Measurements from ENCODE around the gene DEDD. TPM values are rescaled to one million over a fixed set of nuclear protein-coding genes. Genes with fewer than 3 reads are reported as not detected.

Gene DEDD
- total and polyA plus RNA-seq, 5 donors from 2014 or later: 39.5 to 46.4 (median 41.5) TPM

- peak overlapping the region; percentile 98 for H3K4me3 ChIP-seq (ENCODE audit: low read depth, low read length)
- H3K9me3 Mint-ChIP-seq: peaks cover 0 to 1% (median 0%) of the 10 kb centered on the region in 7 donors
- H3K4me1 Mint-ChIP-seq: peaks cover 22 to 49% (median 31%) of the 10 kb centered on the region in 4 donors
- no peaks in the 10 kb centered on the region for H3K9me3 ChIP-seq (ENCODE audit: control insufficient read depth in 2 of 2, low read length in 2 of 2)
- H3K36me3 Mint-ChIP-seq: peaks cover 8% of the 10 kb centered on the region
- peak overlapping the region; percentile 89 for H3K27ac ChIP-seq (ENCODE audit: insufficient read depth, low read length, poor library complexity, severe bottlenecking)
- H3K4me1 ChIP-seq (ENCODE audit: control insufficient read depth, insufficient read depth, low read length, poor library complexity, severe bottlenecking): peaks cover 40% of the 10 kb centered on the region
- H3K27me3 ChIP-seq (ENCODE audit: control insufficient read depth, insufficient read depth, low read length): no peaks in the 10 kb centered on the region
- H3K4me3 Mint-ChIP-seq: no peak overlapping the region
- H3K36me3 ChIP-seq (ENCODE audit: control insufficient read depth, insufficient read depth, low read length): peaks cover 11% of the 10 kb centered on the region
- ATAC-seq (ENCODE audit: low read depth in 2 of 2): no peak
- no peak for DNase-seq
- no peaks in the 10 kb centered on the region for H3K27me3 Mint-ChIP-seq
- no peak overlapping the region for H3K27ac Mint-ChIP-seq
These were observed 813 bp upstream of the DEDD start for GRCh38 chr1:161133220-161133740.

DNA sequence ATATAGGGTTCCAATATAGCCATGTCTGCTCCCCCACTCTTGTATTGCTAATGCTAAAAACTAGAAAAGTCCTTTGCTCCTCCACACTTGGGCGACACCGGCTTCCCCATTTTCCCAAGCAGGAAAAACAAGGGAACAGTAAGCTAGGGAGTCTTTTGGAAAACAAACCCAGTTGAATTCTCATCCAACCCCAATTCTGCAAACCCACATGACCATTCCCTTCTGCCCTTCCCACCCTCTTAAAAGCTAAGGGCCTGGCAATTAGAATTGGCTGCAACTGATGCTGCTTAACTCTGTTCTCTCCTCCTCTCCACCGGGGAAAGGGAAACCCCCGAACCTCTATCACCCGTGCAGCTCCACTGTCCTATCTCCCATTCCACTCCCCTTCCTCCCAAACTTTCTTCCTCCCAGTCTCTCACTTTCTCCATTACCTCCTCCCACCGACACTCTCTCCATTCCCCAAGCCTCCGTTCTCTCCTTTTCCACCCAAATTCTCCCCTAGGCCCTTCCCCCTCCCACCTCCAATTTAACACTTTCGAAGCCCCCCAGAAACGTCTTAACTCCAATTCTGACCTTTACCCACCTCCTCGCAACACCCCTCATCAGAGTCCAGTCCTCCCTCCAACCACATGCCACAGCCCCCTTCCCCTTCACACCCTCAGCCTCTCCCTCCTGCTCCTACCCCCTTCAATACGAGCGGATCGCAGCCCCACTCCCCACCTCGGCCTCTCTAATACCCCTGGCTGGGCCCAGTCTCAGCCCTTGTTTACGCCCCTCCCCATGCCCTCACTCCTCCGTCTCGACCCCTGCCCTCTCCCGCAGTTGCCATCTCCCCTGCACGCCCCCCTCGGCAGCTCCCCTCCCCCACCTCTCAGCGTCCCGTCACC is 701 bp downstream of the DEDD start:
- Histone ChIP-seq H3K27me3 (ENCODE audit: control insufficient read depth, insufficient read depth, low read length) (no peaks in the 10 kb centered on the region), H3K27ac (ENCODE audit: insufficient read depth, low read length, poor library complexity, severe bottlenecking) (peak overlapping the region; percentile 89), H3K4me3 (ENCODE audit: low read depth, low read length) (peak overlapping the region; percentile 68), H3K4me1 (ENCODE audit: control insufficient read depth, insufficient read depth, low read length, poor library complexity, severe bottlenecking) (peaks cover 40% of the 10 kb centered on the region), H3K9me3 (ENCODE audit: control insufficient read depth in 2 of 2, low read length in 2 of 2) (no peaks in the 10 kb centered on the region), H3K36me3 (ENCODE audit: control insufficient read depth, insufficient read depth, low read length) (peaks cover 23% of the 10 kb centered on the region)
- Mint-ChIP-seq H3K27me3 (no peaks in the 10 kb centered on the region), H3K4me3 (peak overlapping the region in 1 of 4 donors; percentile 80), H3K36me3 (peaks cover 20% of the 10 kb centered on the region), H3K27ac (peak overlapping the region in 2 of 3 donors; percentile 89 to 95), H3K4me1 (peaks cover 24 to 62% (median 41%) of the 10 kb centered on the region in 4 donors), H3K9me3 (peaks cover 0 to 1% (median 0%) of the 10 kb centered on the region in 7 donors)
- DNase-seq: no peak
- no peak for ATAC-seq (ENCODE audit: low read depth in 2 of 2)

GRCh38 chr1:161130266-161130665 is 2.2 kb downstream of the DEDD start:
- Histone ChIP-seq H3K9me3 (ENCODE audit: control insufficient read depth in 2 of 2, low read length in 2 of 2) (no peaks in the 10 kb centered on the region), H3K4me1 (ENCODE audit: control insufficient read depth, insufficient read depth, low read length, poor library complexity, severe bottlenecking) (peaks cover 40% of the 10 kb centered on the region), H3K36me3 (ENCODE audit: control insufficient read depth, insufficient read depth, low read length) (peaks cover 31% of the 10 kb centered on the region), H3K27ac (ENCODE audit: insufficient read depth, low read length, poor library complexity, severe bottlenecking) (peak overlapping the region; percentile 89), H3K27me3 (ENCODE audit: control insufficient read depth, insufficient read depth, low read length) (no peaks in the 10 kb centered on the region), H3K4me3 (ENCODE audit: low read depth, low read length) (peak overlapping the region; percentile 68)
- ATAC-seq (ENCODE audit: low read depth in 2 of 2): no peak
- H3K9me3 Mint-ChIP-seq: peaks cover 0 to 1% (median 0%) of the 10 kb centered on the region in 7 donors
- H3K27me3 Mint-ChIP-seq: no peaks in the 10 kb centered on the region
- H3K36me3 Mint-ChIP-seq: peaks cover 28% of the 10 kb centered on the region
- peaks cover 32 to 66% (median 49%) of the 10 kb centered on the region in 4 donors for H3K4me1 Mint-ChIP-seq
- DNase-seq: no peak
- H3K4me3 Mint-ChIP-seq: peak overlapping the region in 2 of 4 donors; percentile 80 to 86
- peak overlapping the region in 2 of 3 donors; percentile 59 to 89 for H3K27ac Mint-ChIP-seq

DNA sequence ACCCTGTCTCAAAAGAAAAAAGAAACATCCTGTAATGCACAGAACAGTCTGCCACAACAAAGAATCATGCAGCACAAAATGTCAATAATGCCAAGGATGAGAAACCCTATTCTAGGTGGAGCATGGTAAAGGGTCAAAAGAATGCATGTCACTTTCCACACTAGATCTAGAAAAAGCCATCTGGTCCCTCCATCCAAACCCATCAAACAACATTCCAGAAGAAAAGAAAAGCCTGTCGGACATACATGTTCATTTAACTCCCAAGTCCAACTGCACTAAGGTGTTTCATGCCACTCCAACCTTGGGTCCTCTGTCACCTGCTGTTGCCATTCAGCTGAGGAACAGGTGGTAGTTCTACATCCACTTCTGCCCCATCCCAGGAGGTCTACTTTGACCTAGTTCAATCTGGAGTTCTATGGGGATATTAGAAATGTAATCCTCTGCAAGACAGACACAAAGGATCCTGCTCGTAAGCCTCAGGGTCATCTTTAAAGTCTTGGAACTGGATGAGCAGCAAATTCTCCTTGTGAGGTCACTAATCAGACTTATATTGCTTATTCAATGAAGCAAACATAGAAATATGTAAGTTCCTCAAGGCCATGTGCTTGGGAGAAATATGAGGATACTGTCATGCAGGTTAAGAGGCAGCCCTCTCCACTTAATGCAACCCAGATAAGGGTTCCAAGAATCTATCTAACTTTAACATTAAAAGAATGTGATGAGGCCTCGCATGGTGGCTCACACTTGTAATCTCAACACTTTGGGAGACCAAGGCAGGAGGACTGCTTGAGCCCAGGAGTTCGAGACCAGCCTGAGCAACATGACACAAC is 3.7 kb downstream of the DEDD start:
- no peaks in the 10 kb centered on the region for H3K27me3 Mint-ChIP-seq
- Histone ChIP-seq H3K27me3 (ENCODE audit: control insufficient read depth, insufficient read depth, low read length) (no peaks in the 10 kb centered on the region), H3K4me1 (ENCODE audit: control insufficient read depth, insufficient read depth, low read length, poor library complexity, severe bottlenecking) (peaks cover 38% of the 10 kb centered on the region), H3K9me3 (ENCODE audit: control insufficient read depth in 2 of 2, low read length in 2 of 2) (no peaks in the 10 kb centered on the region), H3K36me3 (ENCODE audit: control insufficient read depth, insufficient read depth, low read length) (peaks cover 43% of the 10 kb centered on the region), H3K4me3 (ENCODE audit: low read depth, low read length) (peak overlapping the region; percentile 6), H3K27ac (ENCODE audit: insufficient read depth, low read length, poor library complexity, severe bottlenecking) (no peak overlapping the region)
- H3K36me3 Mint-ChIP-seq: peaks cover 30% of the 10 kb centered on the region
- no peak for DNase-seq
- peak overlapping the region in 2 of 3 donors; percentile 8 to 60 for H3K27ac Mint-ChIP-seq
- H3K4me3 Mint-ChIP-seq: peak overlapping the region; percentile 1 to 79 (median 54)
- H3K9me3 Mint-ChIP-seq: peaks cover 0 to 1% (median 0%) of the 10 kb centered on the region in 7 donors
- ATAC-seq (ENCODE audit: low read depth in 2 of 2): no peak
- peaks cover 32 to 62% (median 48%) of the 10 kb centered on the region in 4 donors for H3K4me1 Mint-ChIP-seq

DNA sequence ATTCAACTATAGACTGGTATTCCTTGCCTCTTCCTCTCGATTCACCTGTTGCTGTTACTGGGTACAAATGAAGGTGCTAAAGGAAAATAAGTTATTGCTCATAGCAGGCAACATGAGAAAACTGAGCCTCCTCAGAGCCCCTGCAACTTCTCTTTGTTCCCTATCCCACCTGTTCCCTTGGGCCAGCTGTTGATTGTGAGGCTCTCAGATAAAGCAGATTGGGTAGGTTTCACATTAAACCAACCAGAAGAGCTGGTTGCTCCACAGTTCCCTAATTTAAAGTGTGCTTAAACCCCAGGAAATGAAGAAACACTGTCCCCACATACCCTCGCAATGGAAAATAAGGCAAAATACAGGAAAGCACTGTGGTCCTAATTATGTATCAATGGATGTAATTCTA is 4.8 kb downstream of the DEDD start:
- Histone ChIP-seq H3K4me1 (ENCODE audit: control insufficient read depth, insufficient read depth, low read length, poor library complexity, severe bottlenecking) (peaks cover 29% of the 10 kb centered on the region), H3K36me3 (ENCODE audit: control insufficient read depth, insufficient read depth, low read length) (peaks cover 52% of the 10 kb centered on the region), H3K9me3 (ENCODE audit: control insufficient read depth in 2 of 2, low read length in 2 of 2) (no peaks in the 10 kb centered on the region), H3K27me3 (ENCODE audit: control insufficient read depth, insufficient read depth, low read length) (no peaks in the 10 kb centered on the region), H3K4me3 (ENCODE audit: low read depth, low read length) (no peak overlapping the region), H3K27ac (ENCODE audit: insufficient read depth, low read length, poor library complexity, severe bottlenecking) (no peak overlapping the region)
- no peak for DNase-seq
- H3K4me3 Mint-ChIP-seq: peak overlapping the region in 2 of 4 donors; percentile 23 to 79
- H3K4me1 Mint-ChIP-seq: peaks cover 32 to 62% (median 48%) of the 10 kb centered on the region in 4 donors
- H3K36me3 Mint-ChIP-seq: peaks cover 38% of the 10 kb centered on the region
- no peak for ATAC-seq (ENCODE audit: low read depth in 2 of 2)
- H3K27me3 Mint-ChIP-seq: no peaks in the 10 kb centered on the region
- H3K9me3 Mint-ChIP-seq: peaks cover 0 to 1% (median 0%) of the 10 kb centered on the region in 7 donors
- peak overlapping the region in 2 of 3 donors; percentile 8 to 68 for H3K27ac Mint-ChIP-seq

DNA sequence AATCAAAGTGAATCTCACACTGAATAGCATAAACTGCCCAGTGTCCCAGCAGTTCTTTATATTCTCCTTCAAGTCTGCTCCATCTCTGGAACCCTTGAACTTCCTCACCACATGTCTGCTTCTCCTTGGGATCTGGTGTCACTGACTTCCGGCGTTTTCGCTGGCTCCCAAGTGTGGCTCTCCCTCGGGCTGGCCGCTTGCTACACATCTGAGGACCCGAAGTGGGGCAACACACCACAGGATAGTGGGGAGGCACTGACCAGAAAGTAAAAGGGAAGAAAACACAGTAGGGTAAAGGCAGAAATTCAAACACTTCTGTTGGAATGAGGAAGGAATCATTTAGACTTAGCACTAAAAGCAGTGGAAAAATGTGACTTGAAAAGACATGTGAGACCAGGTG is 9.5 kb downstream of the DEDD start:
- peaks cover 39% of the 10 kb centered on the region for H3K36me3 Mint-ChIP-seq
- no peaks in the 10 kb centered on the region for H3K27me3 Mint-ChIP-seq
- ATAC-seq (ENCODE audit: low read depth in 2 of 2) (no peak), DNase-seq (no peak)
- no peak overlapping the region for H3K4me3 ChIP-seq (ENCODE audit: low read depth, low read length)
- H3K27ac ChIP-seq (ENCODE audit: insufficient read depth, low read length, poor library complexity, severe bottlenecking): no peak overlapping the region
- H3K4me3 Mint-ChIP-seq: no peak overlapping the region
- H3K27me3 ChIP-seq (ENCODE audit: control insufficient read depth, insufficient read depth, low read length): no peaks in the 10 kb centered on the region
- H3K36me3 ChIP-seq (ENCODE audit: control insufficient read depth, insufficient read depth, low read length): peaks cover 62% of the 10 kb centered on the region
- peaks cover 21% of the 10 kb centered on the region for H3K4me1 ChIP-seq (ENCODE audit: control insufficient read depth, insufficient read depth, low read length, poor library complexity, severe bottlenecking)
- no peaks in the 10 kb centered on the region for H3K9me3 Mint-ChIP-seq
- peaks cover 18 to 51% (median 33%) of the 10 kb centered on the region in 4 donors for H3K4me1 Mint-ChIP-seq
- H3K9me3 ChIP-seq (ENCODE audit: control insufficient read depth in 2 of 2, low read length in 2 of 2): no peaks in the 10 kb centered on the region
- H3K27ac Mint-ChIP-seq: peak overlapping the region in 1 of 3 donors; percentile 89

DNA sequence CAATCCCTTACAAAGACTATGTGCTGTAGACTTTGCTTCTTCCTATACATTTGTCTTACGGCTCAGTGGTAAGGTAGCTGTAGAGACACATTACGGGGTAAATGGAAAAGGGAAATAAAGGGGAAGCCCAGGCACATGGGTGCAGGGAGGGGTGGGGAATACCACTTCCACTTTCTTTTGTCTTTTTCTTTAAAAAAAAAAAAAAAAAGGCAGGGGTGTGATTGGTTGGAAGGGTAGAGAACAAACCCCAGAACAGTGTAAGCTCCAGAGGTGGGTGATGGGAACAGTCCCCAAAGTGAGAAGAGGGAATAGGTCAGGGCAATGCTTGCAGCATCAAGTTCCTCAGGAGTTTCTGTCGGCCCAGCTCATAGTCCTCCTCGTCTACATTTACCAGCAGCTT is 10.6 kb downstream of the DEDD start:
- Mint-ChIP-seq H3K4me3 (peak overlapping the region in 1 of 4 donors; percentile 18), H3K9me3 (no peaks in the 10 kb centered on the region), H3K27me3 (peaks cover 8% of the 10 kb centered on the region), H3K27ac (peak overlapping the region in 2 of 3 donors; percentile 23 to 76), H3K36me3 (peaks cover 30% of the 10 kb centered on the region), H3K4me1 (peaks cover 18 to 51% (median 30%) of the 10 kb centered on the region in 4 donors)
- no peak for ATAC-seq (ENCODE audit: low read depth in 2 of 2)
- H3K27me3 ChIP-seq (ENCODE audit: control insufficient read depth, insufficient read depth, low read length): no peaks in the 10 kb centered on the region
- H3K4me3 ChIP-seq (ENCODE audit: low read depth, low read length): no peak overlapping the region
- peaks cover 29% of the 10 kb centered on the region for H3K4me1 ChIP-seq (ENCODE audit: control insufficient read depth, insufficient read depth, low read length, poor library complexity, severe bottlenecking)
- H3K27ac ChIP-seq (ENCODE audit: insufficient read depth, low read length, poor library complexity, severe bottlenecking): no peak overlapping the region
- H3K9me3 ChIP-seq (ENCODE audit: control insufficient read depth in 2 of 2, low read length in 2 of 2): no peaks in the 10 kb centered on the region
- no peak for DNase-seq
- H3K36me3 ChIP-seq (ENCODE audit: control insufficient read depth, insufficient read depth, low read length): peaks cover 54% of the 10 kb centered on the region
